GM21723 (cell line): ENCODE measurements around the gene TNNC1.
A peak's percentile ranks its signal among the peaks of the same experiment; 100 is the strongest.

Source experiments
- ATAC-seq: cut with Tn5 transposase; IDR thresholded peaks from one replicate; pipeline ENCODE4 v1.9.1; 2021; ENCODE audit warnings: mild to moderate bottlenecking, moderate library complexity; ENCODE audit not compliant: unreplicated experiment

The TNNC1 gene

DNA sequence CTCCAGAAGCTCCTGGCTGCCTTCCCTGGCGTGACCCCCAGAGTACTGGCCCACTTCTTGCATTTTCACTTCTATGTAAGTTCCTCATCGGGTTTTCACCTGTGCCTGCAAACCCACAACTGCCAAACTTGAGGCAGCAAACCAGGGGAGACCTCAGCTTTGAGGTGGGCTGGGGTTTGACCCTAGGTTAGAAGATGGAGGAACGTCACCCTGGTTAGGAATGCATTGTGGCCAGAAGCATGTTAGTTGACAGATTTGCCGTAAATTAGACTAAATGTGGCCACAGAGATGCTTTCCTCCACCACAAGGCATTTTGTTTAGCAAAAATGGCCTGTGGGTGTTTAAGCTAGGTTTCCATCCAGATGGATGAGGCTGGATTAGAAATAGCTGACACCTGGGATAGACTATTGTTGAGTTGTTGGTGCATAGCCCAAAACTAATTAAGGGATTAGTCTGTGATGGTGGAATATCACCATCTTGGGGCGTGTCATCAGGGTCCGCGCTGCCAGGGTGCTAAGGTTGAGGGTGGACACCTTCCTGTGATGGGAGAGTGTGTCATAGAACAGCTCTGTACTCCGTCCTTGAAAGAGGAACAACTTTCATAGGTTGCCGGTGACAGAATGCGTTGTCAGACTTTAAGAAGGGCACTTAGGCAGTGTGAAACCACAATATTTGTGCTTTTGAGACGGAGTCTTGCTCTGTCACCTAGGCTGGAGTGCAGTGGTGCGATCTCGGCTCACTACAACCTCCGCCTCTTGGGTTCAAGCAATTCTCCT lies 5.1 kb upstream of the TNNC1 start:
- ATAC-seq: no peak

DNA sequence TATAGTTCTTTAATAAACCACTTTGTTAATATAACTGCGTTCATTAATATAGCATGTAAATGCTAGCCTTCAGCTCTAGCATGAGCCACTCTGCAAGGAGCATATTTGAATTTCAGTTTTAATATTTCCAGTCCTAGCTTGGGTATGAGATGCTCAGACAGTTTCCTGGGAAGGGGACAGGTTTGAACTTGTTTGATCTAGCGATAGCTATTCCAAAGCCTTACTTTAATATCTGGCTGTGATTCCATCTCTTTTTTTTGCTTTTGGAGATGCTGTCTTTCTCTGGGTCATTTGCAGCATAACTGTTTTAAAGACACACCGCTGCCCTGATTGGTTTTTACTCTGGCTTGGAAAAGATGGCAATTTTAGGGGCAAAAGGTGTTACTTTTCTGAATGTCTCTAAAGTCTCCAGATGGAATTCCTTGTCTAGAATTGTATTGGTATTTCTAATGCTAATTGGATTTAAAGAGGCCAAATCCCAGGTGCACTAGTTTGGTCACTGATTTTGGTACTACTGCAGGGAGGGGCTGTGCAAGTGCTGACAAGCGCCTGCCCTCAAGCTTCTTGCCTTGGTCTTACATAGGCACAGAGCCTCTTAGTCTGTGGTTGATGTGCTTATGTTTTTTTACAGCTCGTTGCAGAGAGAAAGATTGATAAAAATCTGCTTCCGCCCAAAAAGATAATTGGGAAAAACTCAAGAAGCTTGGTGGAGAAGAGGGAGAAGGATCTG lies 4.4 kb upstream of the TNNC1 start:
- no peak for ATAC-seq

DNA sequence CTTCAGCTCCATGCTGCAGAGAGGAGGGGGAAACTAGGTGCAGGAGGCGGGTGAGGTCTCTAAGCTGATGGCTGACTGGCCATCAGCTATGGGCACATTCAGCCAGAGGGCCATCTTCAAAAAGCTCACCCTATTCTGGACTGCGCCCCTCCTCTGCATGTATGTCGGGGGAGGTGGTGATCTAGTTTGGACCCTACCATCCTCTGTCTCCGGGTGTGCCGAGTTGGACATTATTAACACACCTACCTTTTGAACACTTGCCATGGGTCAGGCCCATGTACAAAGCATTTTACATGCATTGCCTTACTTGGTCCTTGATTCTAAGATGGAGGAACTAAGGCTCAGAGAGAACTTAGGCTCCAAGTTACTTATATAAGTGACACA lies 3.0 kb upstream of the TNNC1 start:
- no peak for ATAC-seq

DNA sequence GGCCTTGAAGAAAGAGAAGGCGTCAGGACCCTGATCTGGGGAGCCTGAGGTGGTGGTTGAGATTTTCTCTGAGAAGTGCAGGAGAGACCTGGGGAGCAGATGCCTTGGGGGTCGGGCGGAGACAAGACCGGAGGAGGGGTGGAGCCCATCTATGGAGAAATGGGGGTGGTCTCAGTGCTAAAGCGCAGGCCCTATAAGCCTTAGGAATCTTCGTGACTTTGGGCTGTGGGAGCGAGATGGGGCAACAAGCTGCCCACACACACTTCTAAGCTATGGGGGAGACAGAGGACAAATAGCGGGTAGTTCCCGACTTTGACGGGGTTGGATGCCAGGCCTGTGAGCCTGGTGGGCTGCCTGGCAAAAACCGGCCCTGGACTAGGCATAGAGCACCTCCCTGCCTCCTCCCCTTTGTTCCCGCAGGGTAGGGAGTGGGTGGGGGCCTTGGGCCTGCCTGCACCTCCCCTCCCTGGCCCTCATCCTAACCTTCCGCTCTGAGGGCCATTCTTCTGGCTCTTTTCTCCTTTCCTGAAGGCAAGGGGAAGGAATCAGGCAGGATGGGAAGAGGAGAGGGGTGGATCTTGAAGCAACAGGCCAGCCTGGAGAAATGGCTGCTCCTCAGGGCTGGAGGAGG lies 2.4 kb upstream of the TNNC1 start:
- ATAC-seq: no peak

DNA sequence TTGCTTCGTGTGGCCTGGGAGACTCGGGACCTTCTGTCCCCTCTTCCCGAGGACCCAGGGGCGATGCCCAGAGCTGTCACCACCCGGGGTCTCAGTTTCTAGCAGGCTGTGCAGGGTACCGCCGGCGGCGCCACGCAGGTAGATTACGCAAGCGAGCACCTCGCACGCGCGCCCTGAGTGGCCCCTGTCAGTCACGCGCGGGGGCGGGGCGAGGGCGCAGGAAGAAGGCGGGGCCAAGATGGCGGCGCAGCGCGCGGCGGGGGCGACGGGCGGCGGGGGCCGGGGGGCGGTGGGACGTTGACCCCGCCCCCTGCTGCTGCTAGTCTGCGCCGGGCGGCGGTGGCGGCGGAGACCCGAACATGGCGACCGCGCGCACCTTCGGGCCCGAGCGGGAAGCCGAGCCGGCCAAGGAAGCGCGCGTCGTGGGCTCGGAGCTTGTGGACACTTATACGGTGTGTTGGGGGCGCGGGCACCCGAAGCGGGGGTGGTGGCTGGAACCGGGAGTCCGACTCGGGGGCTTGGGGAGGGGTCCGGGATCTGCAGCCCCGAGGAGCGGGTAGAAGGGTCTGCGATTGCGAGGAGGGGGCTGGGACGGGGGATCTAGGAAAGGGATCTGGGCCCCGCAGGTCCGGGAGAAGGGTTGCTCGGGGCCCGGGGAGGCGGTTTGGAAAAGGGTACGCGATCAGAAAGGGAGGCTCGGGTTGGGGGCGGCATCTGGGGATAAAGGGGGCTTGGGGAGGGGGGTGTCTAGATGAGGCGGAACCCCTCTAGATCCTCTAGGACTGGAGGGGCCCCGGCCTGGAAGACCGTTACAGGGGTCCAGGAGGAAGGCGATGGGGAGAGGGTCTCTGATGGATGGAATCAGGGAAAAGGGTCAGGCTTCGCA lies 1.7 kb upstream of the TNNC1 start, which contains the start of gene NISCH:
NISCH (plus strand) TSS at position 322 of the 886 bp plus-strand sequence; CDS start at position 360, 38 bp downstream.
- peak; percentile 72 for ATAC-seq

DNA sequence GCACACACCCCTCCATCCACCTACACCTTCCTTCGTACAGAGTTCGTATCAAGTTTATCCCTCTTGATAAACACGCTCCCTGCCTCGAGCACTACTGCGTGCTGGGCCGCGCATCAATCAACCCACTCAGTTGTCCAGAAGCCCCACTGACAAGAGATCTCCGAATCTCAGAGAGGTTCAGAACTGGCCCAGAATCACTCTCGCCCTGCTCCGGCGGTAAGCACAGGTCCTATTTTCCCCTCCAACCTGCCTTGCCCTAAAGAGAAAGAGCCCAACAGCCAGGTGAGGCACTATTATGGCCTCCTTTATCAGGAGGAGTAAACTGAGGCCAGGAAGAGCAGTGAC lies 1.1 kb upstream of the TNNC1 start:
- ATAC-seq: no peak

DNA sequence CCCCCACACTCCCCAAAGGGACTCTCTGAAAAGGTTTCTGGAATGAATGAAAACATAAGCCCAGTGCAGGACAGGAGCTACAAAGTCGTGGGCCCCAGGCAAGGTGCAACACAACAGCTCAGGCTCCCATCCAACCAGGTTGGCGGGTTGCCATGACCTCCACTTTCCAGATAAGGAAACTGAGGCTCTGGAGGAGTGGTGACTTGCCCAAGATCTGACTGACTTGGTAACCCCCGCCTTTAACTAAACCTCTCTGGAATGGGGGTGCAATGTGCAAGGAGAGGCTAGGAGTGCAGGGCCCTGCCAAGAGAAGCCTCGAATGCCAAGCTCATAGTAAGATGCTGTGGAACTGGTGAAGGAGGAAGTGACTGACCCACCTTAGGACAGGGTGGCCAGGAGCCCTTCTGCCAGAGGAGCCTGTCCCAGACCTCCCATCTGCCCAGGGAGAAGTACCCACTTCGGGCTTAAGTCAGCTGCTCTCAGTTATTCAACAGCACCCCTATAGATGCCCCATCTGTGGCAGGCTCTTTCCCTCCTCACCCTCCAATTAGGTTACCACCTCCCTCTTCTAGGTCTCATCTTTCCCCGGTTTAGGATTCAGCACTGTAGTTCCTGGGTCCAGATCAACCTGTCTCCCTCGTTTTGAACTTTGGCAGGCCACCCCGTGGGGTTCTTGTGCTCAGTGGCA lies 553 bp upstream of the TNNC1 start:
- ATAC-seq: no peak

DNA sequence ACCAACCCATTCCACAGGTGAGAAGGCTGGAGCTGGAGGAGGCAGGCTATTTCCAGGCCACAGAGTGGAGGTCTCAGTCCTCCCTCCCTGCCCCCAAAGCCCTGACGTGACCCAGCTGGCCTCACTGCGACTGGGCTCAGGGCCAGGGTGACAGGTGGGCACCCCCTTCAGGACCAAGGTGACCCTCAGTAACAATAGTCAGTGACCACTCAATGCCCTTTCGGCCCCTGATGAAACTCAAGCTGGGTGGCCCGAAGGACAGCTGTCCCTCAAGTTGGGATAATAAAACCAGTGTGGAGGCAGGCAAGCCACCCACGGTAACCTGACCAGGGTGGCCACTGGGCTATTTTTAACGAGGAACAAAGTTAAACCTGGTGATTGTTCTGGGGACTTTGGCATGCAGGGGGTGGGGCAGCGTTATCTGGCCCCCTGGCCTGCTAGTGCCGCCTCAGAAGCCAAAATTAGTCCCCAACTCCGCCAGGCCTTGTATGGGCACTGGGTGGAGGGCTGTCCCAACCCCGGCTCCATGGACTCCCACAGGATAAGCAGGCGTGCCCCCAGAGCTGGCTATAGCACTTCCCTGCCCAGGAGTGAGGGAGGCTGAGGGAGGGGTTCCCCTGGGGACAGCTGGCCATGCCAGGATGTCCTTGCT lies 1.1 kb downstream of the TNNC1 start:
- no peak for ATAC-seq

DNA sequence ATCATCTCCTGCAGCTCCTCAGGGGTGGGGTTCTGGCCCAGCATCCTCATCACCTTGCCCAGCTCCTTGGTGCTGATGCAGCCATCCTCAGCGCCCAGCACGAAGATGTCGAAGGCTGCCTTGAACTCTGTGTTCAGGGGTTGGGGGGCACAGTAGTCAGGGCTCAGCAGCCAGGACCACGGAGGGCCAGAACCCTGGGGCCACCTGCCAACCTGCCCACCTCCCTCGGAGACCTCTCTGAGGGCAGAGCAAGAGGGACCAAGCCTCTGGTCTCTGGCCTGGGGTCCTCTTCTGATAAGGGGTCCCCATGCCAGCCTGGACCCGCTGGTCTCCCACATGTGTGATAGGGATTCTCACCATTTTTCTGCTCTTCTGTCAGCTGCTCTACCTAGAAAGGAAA lies 1.7 kb downstream of the TNNC1 start:
- no peak for ATAC-seq

DNA sequence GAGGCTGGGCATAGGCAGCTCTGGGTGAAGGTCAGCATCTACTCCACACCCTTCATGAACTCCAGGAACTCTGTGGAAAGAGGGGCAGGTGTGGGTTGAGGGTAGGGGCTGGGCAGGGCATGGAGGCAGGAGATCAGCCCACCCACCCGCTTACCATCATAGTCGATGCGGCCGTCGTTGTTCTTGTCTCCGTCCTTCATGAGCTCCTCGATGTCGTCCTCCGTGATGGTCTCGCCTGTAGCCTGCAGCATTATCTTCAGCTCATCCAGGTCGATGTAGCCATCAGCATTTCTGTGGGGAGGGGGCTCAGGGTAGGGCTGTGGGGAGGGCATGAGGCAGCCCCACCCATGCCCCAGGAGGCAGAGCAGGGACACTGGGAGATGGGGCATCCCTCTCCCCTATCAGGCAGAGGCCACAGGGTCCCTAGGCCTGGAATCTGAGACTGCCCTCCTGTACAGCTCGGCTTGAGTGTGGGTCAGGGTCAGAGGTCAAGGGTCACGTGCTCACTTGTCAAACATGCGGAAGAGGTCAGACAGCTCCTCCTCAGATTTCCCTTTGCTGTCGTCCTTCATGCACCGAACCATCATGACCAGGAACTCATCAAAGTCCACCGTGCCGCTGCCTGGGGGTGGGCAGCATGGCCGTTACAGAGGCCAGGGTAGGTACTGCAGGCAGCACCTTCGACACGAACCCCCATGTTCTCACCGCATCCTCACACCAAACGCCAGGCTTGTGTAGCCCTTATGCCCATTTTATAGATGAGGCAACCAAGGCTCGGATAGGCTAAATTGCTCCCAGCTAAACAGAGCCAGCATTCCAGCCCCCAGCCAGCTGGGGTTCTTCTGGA lies 2.4 kb downstream of the TNNC1 start:
- ATAC-seq: no peak

DNA sequence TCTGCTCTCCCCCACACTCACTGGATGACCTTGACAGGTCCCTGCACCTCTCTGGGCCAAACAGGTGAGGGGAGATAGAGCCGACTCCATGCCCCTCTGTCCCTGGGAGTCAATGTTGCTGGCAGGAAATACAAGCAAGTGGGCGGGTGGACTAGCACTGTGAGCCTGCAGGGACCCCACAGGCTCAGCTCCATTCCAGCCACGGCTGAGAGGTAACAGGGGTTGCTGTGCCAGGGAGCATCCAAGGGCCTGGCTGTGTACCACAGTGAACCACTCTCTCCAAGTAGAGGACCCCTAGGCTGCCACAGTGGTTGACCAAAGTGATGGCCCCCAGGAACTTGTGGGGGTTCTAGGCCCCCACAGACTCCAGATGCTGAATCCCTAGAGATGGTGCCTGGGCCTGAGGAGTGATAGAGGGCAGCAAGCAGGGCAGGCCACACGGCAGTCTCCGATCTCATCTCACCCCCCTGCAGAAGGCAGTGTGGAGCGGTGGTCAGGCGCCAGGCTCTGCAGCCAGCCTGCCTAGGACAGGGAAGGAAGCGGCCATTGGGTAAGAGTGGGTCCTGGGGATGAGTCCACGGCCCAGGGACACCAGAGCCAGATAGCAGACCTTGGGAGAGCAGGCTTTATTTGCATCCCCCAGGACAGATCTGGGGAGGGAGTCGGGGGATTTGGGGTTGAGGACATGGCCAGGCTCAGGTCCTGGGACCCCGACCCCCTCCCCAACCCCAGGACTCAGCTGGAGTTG lies 3.2 kb downstream of the TNNC1 start:
- ATAC-seq: no peak

DNA sequence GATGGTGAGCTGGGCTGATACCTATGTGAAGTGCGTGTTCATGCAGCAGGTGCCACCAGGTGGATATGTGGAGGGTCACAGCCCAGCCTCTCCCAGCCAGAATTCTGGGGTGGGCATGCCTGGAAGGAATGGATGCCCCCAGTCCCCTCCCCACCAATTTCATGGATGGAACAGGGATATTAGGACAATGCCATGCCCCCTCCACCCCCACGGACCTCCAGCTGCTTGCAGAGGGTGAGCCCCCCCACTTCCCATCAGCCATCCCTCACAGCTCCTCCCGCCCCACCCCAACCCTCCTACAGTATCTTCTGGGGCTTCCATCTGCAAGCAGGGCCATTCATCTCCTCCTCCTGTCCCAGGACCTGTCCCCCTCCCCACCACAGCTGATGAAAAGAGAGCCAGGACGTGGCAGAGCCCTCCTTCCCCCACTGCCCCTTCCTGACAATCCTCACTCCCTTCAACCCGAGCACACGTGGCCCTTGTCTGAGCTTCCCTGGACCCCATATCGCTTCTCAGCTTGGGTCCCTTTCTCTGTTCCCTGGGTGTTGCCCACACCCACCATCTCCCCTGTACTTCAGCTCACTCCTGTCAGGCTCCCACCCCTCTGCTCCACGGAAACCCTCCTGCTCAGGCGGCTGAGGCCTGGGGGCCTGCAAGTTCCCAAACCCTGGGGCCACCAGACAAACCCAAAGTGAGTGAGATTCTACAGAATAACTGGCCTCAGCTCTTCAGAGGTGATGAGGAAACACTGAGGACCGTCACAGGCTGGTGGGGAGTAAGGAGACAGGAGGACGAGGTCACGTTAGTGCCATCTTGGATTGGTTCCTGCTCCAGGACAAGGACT lies 6.1 kb downstream of the TNNC1 start:
- no peak for ATAC-seq

DNA sequence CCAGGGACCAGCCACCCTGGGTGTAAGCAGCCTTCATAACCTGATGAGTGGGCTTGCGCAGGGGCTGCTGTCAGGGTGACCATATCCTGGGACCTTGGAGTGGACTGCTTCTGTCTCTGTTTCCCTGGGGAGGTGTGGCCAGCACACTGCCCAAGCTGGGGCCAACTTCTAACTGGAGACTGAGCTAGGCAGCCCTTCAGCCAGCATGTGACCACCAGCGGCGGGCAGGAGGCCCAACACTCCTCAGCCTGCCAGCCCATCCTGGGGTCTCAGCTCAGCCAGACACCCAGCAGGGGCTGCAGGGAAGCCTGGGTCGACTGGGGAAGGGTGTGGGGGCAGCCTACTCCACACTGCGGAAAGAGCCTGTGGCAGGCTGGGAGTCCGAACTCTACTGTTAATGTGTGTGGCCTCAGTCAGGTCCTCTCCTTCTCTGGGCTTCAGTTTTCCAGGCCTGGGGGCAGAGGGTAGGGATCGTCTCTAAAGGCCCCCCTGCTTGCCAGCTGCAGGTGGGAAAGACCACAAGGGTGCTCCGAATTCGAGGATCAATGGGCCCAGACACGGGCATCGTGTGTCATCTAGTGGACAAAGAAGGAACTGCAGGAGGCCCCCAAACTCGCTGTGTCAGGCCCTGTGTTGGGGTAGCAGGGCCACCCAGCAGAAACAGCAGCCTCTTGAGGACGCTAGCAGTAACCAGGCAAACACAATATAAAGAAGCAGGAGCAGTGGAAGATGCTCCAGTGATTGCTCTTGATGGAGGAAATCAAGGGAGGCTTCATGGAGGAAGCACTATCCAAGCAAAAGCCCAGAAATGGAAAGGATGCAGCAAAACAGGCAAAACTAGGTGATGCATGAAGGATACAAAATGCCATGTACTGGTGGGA lies 7.0 kb downstream of the TNNC1 start:
- ATAC-seq: peak; percentile 53

DNA sequence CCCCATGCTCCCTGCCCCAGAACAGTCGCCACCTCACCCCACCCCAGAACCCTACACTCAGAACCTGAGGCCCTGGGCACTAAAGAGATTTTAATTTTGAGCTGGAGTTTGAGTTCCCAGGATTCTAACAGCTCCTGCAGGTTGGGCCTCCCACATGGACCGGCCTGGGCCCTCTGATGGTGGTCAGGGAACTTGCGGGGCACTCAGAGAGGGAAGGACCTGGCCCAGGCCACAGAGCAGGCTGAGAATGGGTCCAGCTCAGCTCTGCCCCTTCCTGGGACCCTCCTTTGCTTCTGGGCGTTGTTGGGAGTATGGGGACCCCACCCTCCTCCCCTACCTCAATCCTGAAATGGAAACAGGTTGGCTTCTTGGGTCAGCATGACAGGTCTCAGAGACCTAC lies 7.8 kb downstream of the TNNC1 start:
- no peak for ATAC-seq

DNA sequence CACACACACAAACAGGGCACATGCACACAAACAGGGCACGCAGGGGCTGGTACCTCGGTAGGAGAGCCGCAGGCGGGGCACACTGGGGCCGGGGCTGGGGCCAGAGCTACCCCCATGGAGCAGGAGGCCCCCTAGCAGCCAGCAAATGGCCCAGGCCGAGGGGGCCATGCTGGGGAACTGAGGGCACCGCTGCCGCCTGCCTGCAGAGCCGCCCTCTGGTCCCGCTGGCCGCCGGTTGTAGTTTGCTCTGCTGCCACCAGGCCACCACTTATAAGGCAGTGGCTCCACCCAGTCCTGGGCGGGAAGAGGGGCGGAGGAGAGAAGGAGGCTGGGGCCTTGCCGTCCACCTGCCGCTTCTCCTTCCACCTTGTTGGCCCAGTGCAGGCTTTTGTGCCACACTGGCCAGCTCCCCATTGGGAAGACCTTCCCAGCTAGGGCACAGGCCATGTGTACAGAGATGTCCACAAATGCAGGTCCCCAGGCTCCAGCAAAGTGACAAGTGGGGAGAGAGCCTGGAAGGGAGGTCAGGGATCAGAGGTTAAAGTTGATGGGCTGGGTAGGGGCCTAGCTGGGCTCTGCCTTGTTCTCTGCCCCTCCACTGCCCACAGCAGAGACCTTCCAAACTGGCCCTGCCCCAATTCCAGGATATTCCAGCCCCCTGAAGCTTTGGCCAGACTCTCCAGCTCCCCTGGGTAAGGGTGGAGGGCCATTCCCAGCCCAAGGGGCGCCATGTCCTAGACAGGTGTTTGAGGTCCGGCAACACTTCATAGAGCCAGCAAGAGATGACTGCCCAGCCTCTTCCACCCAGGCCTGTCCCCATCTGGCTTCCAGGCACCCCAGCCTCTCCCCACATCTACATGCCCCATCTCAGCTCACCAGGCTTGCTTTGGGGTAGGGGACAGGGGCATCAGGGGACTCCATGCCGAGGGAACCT lies 8.7 kb downstream of the TNNC1 start, which contains the start of gene SEMA3G:
SEMA3G (minus strand) TSS at position 244 of the 934 bp plus-strand sequence; CDS start at position 168, 76 bp downstream.
- peak; percentile 86 for ATAC-seq
